SIG-M5 (cell line): ENCODE measurements around the gene UNC13A.
"Not testable (repeated sequence)": the region's sequence is repeated elsewhere in the genome, so short reads cannot be mapped to it uniquely, and the experiment has no call there.

ENCODE experiments used
- DNase-seq: peaks from one replicate; lab custom pipeline; 2025; lab: John Stamatoyannopoulos, UW

Gene UNC13A

GRCh38 chr19:17604372-17605025 is 83.7 kb downstream of the UNC13A start:
- no peak for DNase-seq

GRCh38 chr19:17602872-17603510 is 85.2 kb downstream of the UNC13A start:
- DNase-seq, result no peak

- DNase-seq, result no peak
Observed at GRCh38 chr19:17602217-17602616, 85.9 kb downstream of the UNC13A start.

GRCh38 chr19:17601683-17602082 is 86.5 kb downstream of the UNC13A start:
- DNase-seq, result no peak

- no peak for DNase-seq
Observed at GRCh38 chr19:17599780-17600179, 88.4 kb downstream of the UNC13A start.

- no peak for DNase-seq
Observed at GRCh38 chr19:17598953-17599352, 89.2 kb downstream of the UNC13A start.

- not testable (repeated sequence) for DNase-seq
Observed at GRCh38 chr19:17598063-17598462, 90.1 kb downstream of the UNC13A start.

- not testable (repeated sequence) for DNase-seq
Observed at GRCh38 chr19:17594296-17594695, 93.9 kb downstream of the UNC13A start.

GRCh38 chr19:17590866-17591265 is 97.3 kb downstream of the UNC13A start:
- DNase-seq, result no peak

- not testable (repeated sequence) for DNase-seq
Observed at GRCh38 chr19:17585395-17585794, 102.8 kb downstream of the UNC13A start.

GRCh38 chr19:17584132-17584531 is 104.0 kb downstream of the UNC13A start:
- no peak for DNase-seq

GRCh38 chr19:17582613-17583012 is 105.5 kb downstream of the UNC13A start:
- DNase-seq, result no peak

GRCh38 chr19:17581211-17581874 is 106.8 kb downstream of the UNC13A start:
- no peak for DNase-seq

GRCh38 chr19:17580470-17581144 is 107.5 kb downstream of the UNC13A start:
- DNase-seq, result no peak

GRCh38 chr19:17579661-17580244 is 108.4 kb downstream of the UNC13A start:
- no peak for DNase-seq

GRCh38 chr19:17577457-17578097 is 110.6 kb downstream of the UNC13A start:
- DNase-seq, result no peak

- no peak for DNase-seq
Observed at GRCh38 chr19:17576758-17577456, 111.2 kb downstream of the UNC13A start.

- DNase-seq, result no peak
Observed at GRCh38 chr19:17575871-17576757, 112.0 kb downstream of the UNC13A start.

- no peak for DNase-seq
Observed at GRCh38 chr19:17572638-17573037, 115.5 kb downstream of the UNC13A start.

GRCh38 chr19:17570791-17571190 is 117.4 kb downstream of the UNC13A start:
- no peak for DNase-seq
